ENCODE data around the gene DNAJA2.
"Not testable (repeated sequence)": the region's sequence is repeated elsewhere in the genome, so short reads cannot be mapped to it uniquely, and the experiment has no call there.

Gene DNAJA2

DNA sequence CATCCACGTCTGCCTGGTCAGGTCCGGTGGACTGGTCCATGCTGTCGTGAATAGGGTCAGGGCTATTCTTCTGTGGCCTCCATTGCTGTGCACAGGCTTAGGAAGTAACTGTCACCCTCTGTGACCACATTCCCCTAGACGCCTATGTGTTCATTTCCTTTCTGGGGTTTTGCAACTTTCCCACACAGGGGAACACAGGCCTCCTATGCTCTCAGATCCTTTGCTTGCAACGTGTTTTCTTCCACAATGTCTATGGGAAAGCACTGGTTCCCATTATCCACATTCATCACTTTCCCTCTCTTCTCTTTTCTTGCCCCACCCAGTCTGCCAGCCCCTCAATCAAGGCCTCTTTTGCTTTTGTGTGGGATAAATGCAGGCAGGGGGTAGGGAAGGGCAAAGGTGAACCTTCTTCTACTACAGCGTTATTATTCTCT lies 43.2 kb upstream of the DNAJA2 start:
- H4K91ac ChIP-seq (ENCODE audit: low read length): no peak overlapping the region
- H2BK5ac ChIP-seq (ENCODE audit: low read depth, low read length, poor library complexity, severe bottlenecking): no peak overlapping the region
- no peak overlapping the region for H3K14ac ChIP-seq (ENCODE audit: low read length in 2 of 2)
- no peak overlapping the region for H3K23ac ChIP-seq (ENCODE audit: low read length in 2 of 2)
- WGBS: 73% methylated on average over 4 of the region's 6 CpGs
- no peak overlapping the region for H3K27ac ChIP-seq (ENCODE audit: low read length, poor library complexity, severe bottlenecking)
- H2AFZ ChIP-seq (ENCODE audit: low read depth, low read length): no peak overlapping the region
- H2BK15ac ChIP-seq (ENCODE audit: low read depth, poor library complexity, severe bottlenecking): no peak overlapping the region
- no peaks in the 10 kb centered on the region for H3K36me3 ChIP-seq (ENCODE audit: control insufficient read depth in 1 of 2, insufficient read depth in 2 of 2, low read depth in 1 of 2, low read length in 2 of 2)
- no peaks in the 10 kb centered on the region for H3K9me3 ChIP-seq (ENCODE audit: control insufficient read depth, low read length)
- no peak overlapping the region for H2BK120ac ChIP-seq (ENCODE audit: low read depth, low read length)
- no peak overlapping the region for H3K9ac ChIP-seq (ENCODE audit: low read length)
- no peak overlapping the region for H2AK5ac ChIP-seq (ENCODE audit: low read length, severe bottlenecking)
- no peak overlapping the region for H3K4me2 ChIP-seq (ENCODE audit: low read length, poor library complexity, severe bottlenecking)
- H3K79me1 ChIP-seq (replicated peaks; ENCODE audit: low read length, poor library complexity, severe bottlenecking): no peaks in the 10 kb centered on the region
- H2BK12ac ChIP-seq (ENCODE audit: low read length in 2 of 2): no peak overlapping the region
- DNase-seq: no peak
- no peak overlapping the region for H4K8ac ChIP-seq (ENCODE audit: low read length)
- no peak overlapping the region for H3K4ac ChIP-seq (ENCODE audit: low read depth in 1 of 2, low read length in 2 of 2)
- no peak overlapping the region for H3K18ac ChIP-seq (ENCODE audit: low read depth in 1 of 2, low read length in 2 of 2)
- H3K27me3 ChIP-seq (ENCODE audit: control insufficient read depth in 1 of 2, insufficient read depth in 1 of 2, low read length in 2 of 2): peaks cover 0 to 5% of the 10 kb centered on the region in 2 experiments
- peaks cover 2% of the 10 kb centered on the region for H3K4me1 ChIP-seq (ENCODE audit: control insufficient read depth, insufficient read depth, low read depth, low read length)
- H3K4me3 ChIP-seq (ENCODE audit: insufficient read depth in 1 of 2, low read depth in 1 of 2, low read length in 2 of 2): no peak overlapping the region

DNA sequence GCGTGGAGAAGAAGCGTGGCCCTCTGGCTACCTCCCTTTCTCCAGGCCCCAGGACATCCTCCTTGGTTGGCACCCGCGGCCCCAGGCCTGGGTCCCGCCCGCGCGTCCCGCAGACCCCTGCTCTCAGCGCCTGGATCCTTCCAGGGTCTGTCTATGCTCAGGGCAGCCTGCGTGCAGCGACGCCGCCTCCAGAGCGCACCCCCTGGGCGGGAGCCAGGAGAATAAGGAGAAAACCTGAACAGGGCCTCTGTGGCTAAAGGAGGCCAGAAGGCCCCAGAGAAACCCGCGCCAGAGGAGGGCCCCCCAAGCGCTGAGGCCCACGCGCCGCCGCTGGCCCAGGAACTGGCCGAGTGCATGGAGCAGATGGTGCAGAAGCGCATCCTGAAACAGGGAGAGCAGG lies 40.4 kb upstream of the DNAJA2 start:
- no peak overlapping the region for H2BK120ac ChIP-seq (ENCODE audit: low read depth, low read length)
- no peak overlapping the region for H3K23ac ChIP-seq (ENCODE audit: low read length in 2 of 2)
- H3K36me3 ChIP-seq (ENCODE audit: control insufficient read depth in 1 of 2, insufficient read depth in 2 of 2, low read depth in 1 of 2, low read length in 2 of 2): no peaks in the 10 kb centered on the region
- H3K9me3 ChIP-seq (ENCODE audit: control insufficient read depth, low read length): no peaks in the 10 kb centered on the region
- H3K4me1 ChIP-seq (ENCODE audit: control insufficient read depth, insufficient read depth, low read depth, low read length): peaks cover 2% of the 10 kb centered on the region
- WGBS: 95% methylated on average over 25 of the region's 25 CpGs
- no peak overlapping the region for H4K8ac ChIP-seq (ENCODE audit: low read length)
- H3K27ac ChIP-seq (ENCODE audit: low read length, poor library complexity, severe bottlenecking): no peak overlapping the region
- peaks cover 0 to 3% of the 10 kb centered on the region in 2 experiments for H3K27me3 ChIP-seq (ENCODE audit: control insufficient read depth in 1 of 2, insufficient read depth in 1 of 2, low read length in 2 of 2)
- no peak overlapping the region for H2BK5ac ChIP-seq (ENCODE audit: low read depth, low read length, poor library complexity, severe bottlenecking)
- H2AFZ ChIP-seq (ENCODE audit: low read depth, low read length): no peak overlapping the region
- DNase-seq: no peak
- no peak overlapping the region for H3K4me2 ChIP-seq (ENCODE audit: low read length, poor library complexity, severe bottlenecking)
- no peak overlapping the region for H2AK5ac ChIP-seq (ENCODE audit: low read length, severe bottlenecking)
- H3K79me1 ChIP-seq (replicated peaks; ENCODE audit: low read length, poor library complexity, severe bottlenecking): no peaks in the 10 kb centered on the region
- no peak overlapping the region for H2BK12ac ChIP-seq (ENCODE audit: low read length in 2 of 2)
- no peak overlapping the region for H3K9ac ChIP-seq (ENCODE audit: low read length)
- no peak overlapping the region for H3K4me3 ChIP-seq (ENCODE audit: insufficient read depth in 1 of 2, low read depth in 1 of 2, low read length in 2 of 2)
- H2BK15ac ChIP-seq (ENCODE audit: low read depth, poor library complexity, severe bottlenecking): no peak overlapping the region
- no peak overlapping the region for H3K18ac ChIP-seq (ENCODE audit: low read depth in 1 of 2, low read length in 2 of 2)
- no peak overlapping the region for H3K14ac ChIP-seq (ENCODE audit: low read length in 2 of 2)
- H4K91ac ChIP-seq (ENCODE audit: low read length): no peak overlapping the region
- no peak overlapping the region for H3K4ac ChIP-seq (ENCODE audit: low read depth in 1 of 2, low read length in 2 of 2)

DNA sequence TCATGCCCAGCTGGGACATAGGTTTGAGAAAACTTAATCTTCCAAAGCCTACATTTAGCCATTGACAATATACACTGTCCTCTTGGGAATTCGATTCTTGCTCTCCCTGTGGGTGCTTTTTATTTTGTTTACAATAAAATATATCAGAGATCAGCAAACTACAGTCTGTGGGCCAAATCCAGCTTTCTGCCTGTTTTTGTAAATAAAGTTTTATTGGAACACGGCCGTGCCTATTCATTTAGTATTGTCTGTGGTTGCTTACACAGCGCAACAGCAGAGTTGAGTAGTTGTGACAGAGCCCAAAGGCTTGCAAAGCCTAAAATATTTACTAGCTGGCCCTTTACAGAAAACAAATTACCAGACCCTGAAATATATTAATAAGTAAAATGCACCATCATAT lies 39.7 kb upstream of the DNAJA2 start:
- H2AFZ ChIP-seq (ENCODE audit: low read depth, low read length): no peak overlapping the region
- H3K4ac ChIP-seq (ENCODE audit: low read depth in 1 of 2, low read length in 2 of 2): no peak overlapping the region
- no peaks in the 10 kb centered on the region for H3K9me3 ChIP-seq (ENCODE audit: control insufficient read depth, low read length)
- H3K4me2 ChIP-seq (ENCODE audit: low read length, poor library complexity, severe bottlenecking): no peak overlapping the region
- H3K27me3 ChIP-seq (ENCODE audit: control insufficient read depth in 1 of 2, insufficient read depth in 1 of 2, low read length in 2 of 2): peaks cover 0 to 1% of the 10 kb centered on the region in 2 experiments
- 96% methylated on average over 3 of the region's 4 CpGs for WGBS
- no peak overlapping the region for H3K4me3 ChIP-seq (ENCODE audit: insufficient read depth in 1 of 2, low read depth in 1 of 2, low read length in 2 of 2)
- DNase-seq: no peak
- H3K27ac ChIP-seq (ENCODE audit: low read length, poor library complexity, severe bottlenecking): no peak overlapping the region
- no peak overlapping the region for H2BK15ac ChIP-seq (ENCODE audit: low read depth, poor library complexity, severe bottlenecking)
- no peak overlapping the region for H2BK5ac ChIP-seq (ENCODE audit: low read depth, low read length, poor library complexity, severe bottlenecking)
- H3K4me1 ChIP-seq (ENCODE audit: control insufficient read depth, insufficient read depth, low read depth, low read length): peaks cover under 1% of the 10 kb centered on the region
- H3K36me3 ChIP-seq (ENCODE audit: control insufficient read depth in 1 of 2, insufficient read depth in 2 of 2, low read depth in 1 of 2, low read length in 2 of 2): no peaks in the 10 kb centered on the region
- H2BK120ac ChIP-seq (ENCODE audit: low read depth, low read length): no peak overlapping the region
- no peaks in the 10 kb centered on the region for H3K79me1 ChIP-seq (replicated peaks; ENCODE audit: low read length, poor library complexity, severe bottlenecking)
- no peak overlapping the region for H2BK12ac ChIP-seq (ENCODE audit: low read length in 2 of 2)
- H3K18ac ChIP-seq (ENCODE audit: low read depth in 1 of 2, low read length in 2 of 2): no peak overlapping the region
- H3K9ac ChIP-seq (ENCODE audit: low read length): no peak overlapping the region
- H2AK5ac ChIP-seq (ENCODE audit: low read length, severe bottlenecking): no peak overlapping the region
- H4K91ac ChIP-seq (ENCODE audit: low read length): no peak overlapping the region
- no peak overlapping the region for H3K23ac ChIP-seq (ENCODE audit: low read length in 2 of 2)
- H4K8ac ChIP-seq (ENCODE audit: low read length): no peak overlapping the region
- H3K14ac ChIP-seq (ENCODE audit: low read length in 2 of 2): no peak overlapping the region

DNA sequence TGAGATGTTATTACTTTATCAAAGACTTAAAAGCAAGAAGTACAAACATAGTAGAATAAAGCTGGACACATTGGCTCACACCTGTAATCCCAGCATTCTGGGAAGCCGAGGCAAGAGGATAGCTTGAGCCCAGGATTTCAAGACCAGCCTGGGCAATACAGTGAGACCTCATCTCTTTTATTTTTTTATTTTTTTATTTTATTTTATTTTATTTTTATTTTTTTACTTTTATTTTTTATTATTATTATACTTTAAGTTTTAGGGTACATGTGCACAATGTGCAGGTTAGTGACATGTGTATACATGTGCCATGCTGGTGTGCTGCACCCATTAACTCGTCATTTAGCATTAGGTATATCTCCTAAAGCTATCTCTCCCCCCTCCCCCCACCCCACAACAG lies 37.3 kb upstream of the DNAJA2 start:
- H2BK5ac ChIP-seq (ENCODE audit: low read depth, low read length, poor library complexity, severe bottlenecking); H3K14ac ChIP-seq (ENCODE audit: low read length in 2 of 2); H3K36me3 ChIP-seq (ENCODE audit: control insufficient read depth in 1 of 2, insufficient read depth in 2 of 2, low read depth in 1 of 2, low read length in 2 of 2); H3K79me1 ChIP-seq (replicated peaks; ENCODE audit: low read length, poor library complexity, severe bottlenecking); H3K4me1 ChIP-seq (ENCODE audit: control insufficient read depth, insufficient read depth, low read depth, low read length); H2AK5ac ChIP-seq (ENCODE audit: low read length, severe bottlenecking); H3K4ac ChIP-seq (ENCODE audit: low read depth in 1 of 2, low read length in 2 of 2); H3K18ac ChIP-seq (ENCODE audit: low read depth in 1 of 2, low read length in 2 of 2); H4K91ac ChIP-seq (ENCODE audit: low read length); DNase-seq; H3K4me3 ChIP-seq (ENCODE audit: insufficient read depth in 1 of 2, low read depth in 1 of 2, low read length in 2 of 2); H2AFZ ChIP-seq (ENCODE audit: low read depth, low read length); H3K4me2 ChIP-seq (ENCODE audit: low read length, poor library complexity, severe bottlenecking); H3K27ac ChIP-seq (ENCODE audit: low read length, poor library complexity, severe bottlenecking); H4K8ac ChIP-seq (ENCODE audit: low read length); H3K23ac ChIP-seq (ENCODE audit: low read length in 2 of 2); H3K9ac ChIP-seq (ENCODE audit: low read length); H2BK120ac ChIP-seq (ENCODE audit: low read depth, low read length); H2BK12ac ChIP-seq (ENCODE audit: low read length in 2 of 2); H3K27me3 ChIP-seq (ENCODE audit: control insufficient read depth in 1 of 2, insufficient read depth in 1 of 2, low read length in 2 of 2); H3K9me3 ChIP-seq (ENCODE audit: control insufficient read depth, low read length); H2BK15ac ChIP-seq (ENCODE audit: low read depth, poor library complexity, severe bottlenecking): not testable (repeated sequence)
- 100% methylated on average over 1 of the region's 2 CpGs for WGBS
